ENCODE measurements around the gene ASB2. TPM values are rescaled to one million over a fixed set of nuclear protein-coding genes. Genes with fewer than 3 reads are reported as not detected.

The ASB2 gene
- total RNA-seq, 1 experiment from 2014 or later = 0.35 TPM

DNA sequence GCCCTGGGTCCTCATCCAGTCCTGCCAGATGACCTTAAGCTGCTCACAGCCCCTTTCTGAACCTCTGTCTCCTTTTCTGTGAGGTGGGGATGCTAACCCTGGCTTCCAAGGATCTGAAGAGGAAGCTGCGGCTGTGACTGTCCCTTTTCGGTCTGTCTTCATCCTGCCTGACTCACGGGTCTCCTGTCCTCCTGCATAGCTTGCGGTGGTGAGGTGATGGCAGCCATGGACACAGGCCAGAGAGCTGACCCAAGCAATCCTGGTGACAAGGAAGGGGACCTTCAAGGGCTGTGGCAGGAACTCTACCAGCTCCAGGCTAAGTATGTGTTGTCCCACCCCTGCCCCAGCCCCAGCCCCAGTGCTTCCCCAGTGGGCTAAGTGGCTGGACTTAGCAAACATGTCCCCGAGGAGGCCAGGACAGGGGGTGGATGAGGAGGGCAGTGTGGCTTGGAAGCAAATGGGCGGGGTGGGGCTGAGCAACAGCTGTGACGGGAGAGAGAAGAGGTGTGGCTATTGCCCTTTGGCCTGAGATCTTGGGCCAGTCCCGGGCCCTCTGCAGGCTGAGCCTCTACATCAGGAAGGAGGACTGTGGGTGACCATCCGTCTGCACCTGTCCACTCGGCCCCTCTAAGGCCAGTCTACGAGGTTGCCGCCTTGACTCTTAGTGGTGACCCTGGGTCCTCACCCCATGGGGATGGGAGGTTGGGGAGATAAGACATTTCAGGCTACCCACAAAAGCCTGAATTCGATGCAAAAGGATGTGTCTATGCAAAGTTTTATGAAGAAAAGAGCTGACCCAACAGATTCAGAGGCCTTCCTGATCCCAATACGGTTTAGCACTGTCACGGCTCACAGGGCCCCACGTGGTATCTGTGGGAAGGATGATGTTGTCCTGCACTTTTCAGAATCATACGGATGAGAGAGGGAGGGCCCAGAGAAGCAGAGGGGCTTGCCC, 21.8 kb upstream of the ASB2 start:
- Histone ChIP-seq H2BK120ac (ENCODE audit: low read depth, low read length, poor library complexity, severe bottlenecking) (no peak overlapping the region), H3K14ac (ENCODE audit: insufficient read depth, low read length) (no peak overlapping the region; the same call in 1 of the 2 replicates), H3K23ac (ENCODE audit: insufficient read length, low read depth, low read length) (no peak overlapping the region), H3K18ac (ENCODE audit: insufficient read length, low read depth, low read length) (no peak overlapping the region), H3K27ac (ENCODE audit: insufficient read length, low read depth, low read length) (no peak overlapping the region), H3K79me2 (ENCODE audit: insufficient read depth, low read length) (no peaks in the 10 kb centered on the region), H2BK12ac (ENCODE audit: insufficient read length, low read depth, low read length) (no peak overlapping the region), H4K91ac (ENCODE audit: insufficient read length, low read depth, low read length) (no peak overlapping the region), H3K27me3 (ENCODE audit: insufficient read depth, low read length) (no peaks in the 10 kb centered on the region), H4K20me1 (ENCODE audit: control insufficient read depth, insufficient read depth, insufficient read length) (no peaks in the 10 kb centered on the region), H2AFZ (ENCODE audit: low read length) (no peak overlapping the region), H3T11ph (ENCODE audit: low read length) (no peak overlapping the region), H3K9me3 (ENCODE audit: control insufficient read depth, low read depth, low read length) (no peaks in the 10 kb centered on the region), H4K5ac (ENCODE audit: insufficient read length, low read depth, low read length) (no peak overlapping the region), H2BK20ac (ENCODE audit: low read depth, low read length, poor library complexity, severe bottlenecking) (no peak overlapping the region), H3K4me1 (ENCODE audit: insufficient read depth, low read length) (no peaks in the 10 kb centered on the region), H2BK15ac (ENCODE audit: low read depth, low read length) (no peak overlapping the region), H2AK5ac (ENCODE audit: insufficient read length, low read length) (no peak overlapping the region), H3K4ac (ENCODE audit: low read depth, low read length) (no peak overlapping the region), H4K8ac (replicated peaks; ENCODE audit: insufficient read length, low read depth, low read length) (no peak overlapping the region), H3K56ac (ENCODE audit: insufficient read length, low read depth, low read length) (no peak overlapping the region), H3K9ac (ENCODE audit: extremely low read depth, insufficient read length, low read length) (no peak overlapping the region), H2BK5ac (ENCODE audit: insufficient read length, low read length) (no peak overlapping the region), H3K23me2 (ENCODE audit: insufficient read length, low read depth, low read length, poor library complexity, severe bottlenecking) (no peaks in the 10 kb centered on the region), H3K4me2 (ENCODE audit: insufficient read depth, insufficient read length, low read length) (no peak overlapping the region), H3K79me1 (ENCODE audit: insufficient read depth, low read depth, low read length, poor library complexity, severe bottlenecking) (no peaks in the 10 kb centered on the region)
- TF ChIP-seq, protein P1, sequence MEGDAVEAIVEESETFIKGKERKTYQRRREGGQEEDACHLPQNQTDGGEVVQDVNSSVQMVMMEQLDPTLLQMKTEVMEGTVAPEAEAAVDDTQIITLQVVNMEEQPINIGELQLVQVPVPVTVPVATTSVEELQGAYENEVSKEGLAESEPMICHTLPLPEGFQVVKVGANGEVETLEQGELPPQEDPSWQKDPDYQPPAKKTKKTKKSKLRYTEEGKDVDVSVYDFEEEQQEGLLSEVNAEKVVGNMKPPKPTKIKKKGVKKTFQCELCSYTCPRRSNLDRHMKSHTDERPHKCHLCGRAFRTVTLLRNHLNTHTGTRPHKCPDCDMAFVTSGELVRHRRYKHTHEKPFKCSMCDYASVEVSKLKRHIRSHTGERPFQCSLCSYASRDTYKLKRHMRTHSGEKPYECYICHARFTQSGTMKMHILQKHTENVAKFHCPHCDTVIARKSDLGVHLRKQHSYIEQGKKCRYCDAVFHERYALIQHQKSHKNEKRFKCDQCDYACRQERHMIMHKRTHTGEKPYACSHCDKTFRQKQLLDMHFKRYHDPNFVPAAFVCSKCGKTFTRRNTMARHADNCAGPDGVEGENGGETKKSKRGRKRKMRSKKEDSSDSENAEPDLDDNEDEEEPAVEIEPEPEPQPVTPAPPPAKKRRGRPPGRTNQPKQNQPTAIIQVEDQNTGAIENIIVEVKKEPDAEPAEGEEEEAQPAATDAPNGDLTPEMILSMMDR (conservative IDR thresholded peaks at IDR 0.05) = no peak
- no peaks in the 10 kb centered on the region for H3K9me3 Mint-ChIP-seq
- DNase-seq = no peak
- no CpG with 5 or more reads among the region's 17 CpGs for WGBS (ENCODE audit: extremely low coverage, insufficient read length, low lambda C conversion rate)
- H3K36me3 Mint-ChIP-seq (ENCODE audit: insufficient read depth in 1 of 3, low read depth in 3 of 3) = no peaks in the 10 kb centered on the region
- H3K27me3 Mint-ChIP-seq (ENCODE audit: low read depth) = peaks cover 15% of the 10 kb centered on the region
- peaks cover 4 to 32% of the 10 kb centered on the region in 2 experiments for H3K4me1 Mint-ChIP-seq
- H3K27ac Mint-ChIP-seq = no peak overlapping the region
- H3K4me3 Mint-ChIP-seq = no peak overlapping the region
